H1 (cell line): Measurements from ENCODE around the gene KANSL1L. TPM values are rescaled to one million over a fixed set of nuclear protein-coding genes. Genes with fewer than 3 reads are reported as not detected.

Experiments used
- CTCF ChIA-PET: fragments of 300-600 bp; sonication (Branson Sonifier 250); formaldehyde crosslinking; loops from one replicate; lab custom pipeline; 2021; ENCODE audit not compliant: partially characterized antibody; lab: Charles Lee
- POLR2A ChIA-PET: fragments of 300-600 bp; sonication (Branson Sonifier 250); formaldehyde crosslinking; loops from one replicate; lab custom pipeline; 2021; ENCODE audit warnings: inconsistent platforms; ENCODE audit not compliant: partially characterized antibody; lab: Charles Lee
- DNase-seq, 2 experiments: peaks; one replicate each; pipeline versions ENCODE4 v3.0.0 to v3.0.0-alpha.2; 2010 to 2022; ENCODE audit warnings: low spot score in 2 of 2, low read depth in 1 of 2, mixed read lengths in 1 of 2
- FAIRE-seq: peaks from 2 replicates; lab custom pipeline; 2011; peaks lifted over from hg19 to GRCh38; lab: Jason Lieb, UNC
- H2AFZ ChIP-seq: 2 replicates; pipeline ENCODE4 v1.8.1; 2012; ENCODE audit warnings: low read length, inconsistent platforms
- H2AK5ac ChIP-seq: 2 replicates; pipeline ENCODE4 v1.6.1; 2013; ENCODE audit warnings: low read depth, low read length
- H2BK120ac ChIP-seq: replicated peaks from 2 replicates; pipeline ENCODE3; 2013; ENCODE audit warnings: low read depth, low read length, inconsistent platforms
- H2BK12ac ChIP-seq: 2 replicates; pipeline ENCODE4 v1.6.1; 2013; ENCODE audit warnings: low read depth, low read length
- H2BK15ac ChIP-seq: 2 replicates; pipeline ENCODE4 v1.6.1; 2013; ENCODE audit warnings: low read length
- H2BK20ac ChIP-seq: 2 replicates; pipeline ENCODE4 v1.6.1; 2013; ENCODE audit warnings: low read length
- H2BK5ac ChIP-seq: 2 replicates; pipeline ENCODE4 v1.6.1; 2013; ENCODE audit warnings: low read depth, low read length
- H3K14ac ChIP-seq: 2 replicates; pipeline ENCODE4 v1.6.1; 2013; ENCODE audit warnings: inconsistent platforms; ENCODE audit not compliant: insufficient read length
- H3K18ac ChIP-seq: 2 replicates; pipeline ENCODE4 v1.6.1; 2013; ENCODE audit warnings: low read length; ENCODE audit errors: extremely low read depth
- H3K23ac ChIP-seq: 2 replicates; pipeline ENCODE4 v1.6.1; 2013; ENCODE audit warnings: inconsistent platforms; ENCODE audit not compliant: insufficient read length
- H3K23me2 ChIP-seq: 2 replicates; pipeline ENCODE4 v1.6.1; 2013; ENCODE audit warnings: low read depth, low read length
- H3K27ac ChIP-seq: 2 replicates; pipeline ENCODE4 v1.6.1; 2011; ENCODE audit warnings: low read depth, low read length, inconsistent platforms
- H3K27me3 ChIP-seq, 4 experiments: replicated peaks in 1 of 4; 1 replicate in 1 of 4; 2 replicates in 3 of 4; pipeline versions ENCODE4 v1.6.1 to v1.8.1; 2011 to 2013; ENCODE audit warnings: low read length in 3 of 4, mild to moderate bottlenecking in 3 of 4, inconsistent platforms in 2 of 4, mixed read lengths in 2 of 4, moderate library complexity in 1 of 4; ENCODE audit not compliant: control insufficient read depth in 3 of 4, insufficient read depth in 3 of 4; ENCODE audit errors: extremely low read depth in 1 of 4
- H3K36me3 ChIP-seq, 4 experiments: 2 replicates each; pipeline versions ENCODE4 v1.6.1 to v1.8.1; 2011 to 2013; ENCODE audit warnings: mild to moderate bottlenecking in 4 of 4, low read length in 3 of 4, moderate library complexity in 2 of 4, control low read depth in 1 of 4, inconsistent platforms in 1 of 4; ENCODE audit not compliant: insufficient read depth in 4 of 4, control insufficient read depth in 2 of 4
- H3K4ac ChIP-seq: replicated peaks from 2 replicates; pipeline ENCODE3; 2013; ENCODE audit warnings: low read length, low read depth, mixed read lengths, inconsistent platforms; ENCODE audit not compliant: insufficient read length
- H3K4me1 ChIP-seq, 4 experiments: replicated peaks in 1 of 4; 1 replicate in 1 of 4; 2 replicates in 3 of 4; pipeline versions ENCODE4 v1.6.1 to v1.8.1; 2011 to 2013; ENCODE audit warnings: low read length in 3 of 4, inconsistent platforms in 2 of 4, mixed read lengths in 1 of 4; ENCODE audit not compliant: insufficient read depth in 4 of 4, control insufficient read depth in 3 of 4
- H3K4me2 ChIP-seq, 2 experiments: 2 replicates each; pipeline versions ENCODE4 v1.6.1 to v1.8.1; 2011 to 2013; ENCODE audit warnings: low read depth in 2 of 2, low read length in 2 of 2, control low read depth in 1 of 2, inconsistent platforms in 1 of 2, mild to moderate bottlenecking in 1 of 2; ENCODE audit not compliant: insufficient read depth in 1 of 2
- H3K4me3 ChIP-seq, 4 experiments: fragments of 200-600, 300-600 bp in 1 of 4; sonication (generic), shearing (Covaris generic), sonication (Bioruptor Twin) in 1 of 4; 2 replicates each; pipeline versions ENCODE4 v1.5.1 to v1.8.1; 2011 to 2016; ENCODE audit warnings: low read length in 4 of 4, low read depth in 3 of 4, control low read depth in 2 of 4, inconsistent platforms in 2 of 4, mild to moderate bottlenecking in 2 of 4, mixed read lengths in 1 of 4, moderate library complexity in 1 of 4; ENCODE audit not compliant: insufficient read depth in 2 of 4; ENCODE audit errors: extremely low read depth in 1 of 4
- H3K56ac ChIP-seq: replicated peaks from 2 replicates; pipeline ENCODE3; 2013; ENCODE audit warnings: low read depth, mild to moderate bottlenecking, mixed read lengths, low read length, inconsistent platforms; ENCODE audit not compliant: insufficient read length
- H3K79me1 ChIP-seq: 2 replicates; pipeline ENCODE4 v1.6.1; 2013; ENCODE audit warnings: low read depth, low read length, control low read depth
- H3K79me2 ChIP-seq, 2 experiments: 2 replicates each; pipeline versions ENCODE4 v1.6.1 to v1.8.1; 2012 to 2013; ENCODE audit warnings: low read length in 2 of 2, mild to moderate bottlenecking in 2 of 2, inconsistent platforms in 1 of 2; ENCODE audit not compliant: insufficient read depth in 2 of 2, control insufficient read depth in 1 of 2
- H3K9ac ChIP-seq, 4 experiments: replicated peaks in 1 of 4; 1 replicate in 1 of 4; 2 replicates in 3 of 4; pipeline versions ENCODE4 v1.6.1 to v1.8.1; 2011 to 2013; ENCODE audit warnings: low read depth in 3 of 4, low read length in 3 of 4, control low read depth in 2 of 4, mild to moderate bottlenecking in 2 of 4, moderate library complexity in 2 of 4, inconsistent platforms in 1 of 4; ENCODE audit errors: extremely low read depth in 1 of 4
- H3K9me3 ChIP-seq, 2 experiments: 2 replicates each; pipeline versions ENCODE4 v1.6.1 to v1.8.1; 2012 to 2013; ENCODE audit warnings: mild to moderate bottlenecking in 2 of 2, moderate library complexity in 2 of 2, control low read depth in 1 of 2, inconsistent platforms in 1 of 2, low read depth in 1 of 2, low read length in 1 of 2, mixed read lengths in 1 of 2; ENCODE audit not compliant: insufficient read depth in 2 of 2
- H4K20me1 ChIP-seq, 2 experiments: replicated peaks in 1 of 2; 2 replicates each; pipeline versions ENCODE3 to v1.8.1; 2011 to 2013; ENCODE audit warnings: inconsistent platforms in 2 of 2, low read length in 2 of 2, mild to moderate bottlenecking in 1 of 2; ENCODE audit not compliant: insufficient read depth in 2 of 2, control insufficient read depth in 1 of 2
- H4K5ac ChIP-seq: 2 replicates; pipeline ENCODE4 v1.6.1; 2013; ENCODE audit warnings: low read length, low read depth, mixed read lengths, inconsistent platforms; ENCODE audit not compliant: insufficient read length
- H4K8ac ChIP-seq: 2 replicates; pipeline ENCODE4 v1.8.0; 2013; ENCODE audit warnings: mild to moderate bottlenecking, moderate library complexity, low read length, inconsistent platforms; ENCODE audit not compliant: insufficient read depth; ENCODE audit errors: extremely low read depth
- H4K91ac ChIP-seq: replicated peaks from 2 replicates; pipeline ENCODE3; 2013; ENCODE audit warnings: low read length, mixed read lengths, inconsistent platforms; ENCODE audit not compliant: insufficient read length
- MAFK ChIP-seq: IDR thresholded peaks from 2 replicates; pipeline ENCODE4 v1.6.1; 2012; ENCODE audit warnings: low read depth, mild to moderate bottlenecking, improper control_type of control experiment, low read length
- MAX ChIP-seq: IDR thresholded peaks from 2 replicates; pipeline ENCODE4 v1.6.1; 2012; ENCODE audit warnings: inconsistent platforms
- PHF8 ChIP-seq: fragments of 200-600 bp; sonication (generic); conservative IDR thresholded peaks from 2 replicates; pipeline ENCODE4 v1.7.1; 2012; ENCODE audit warnings: low read depth, mild to moderate bottlenecking, inconsistent platforms, low read length, moderate library complexity
- WGBS, 2 experiments: shearing (Covaris generic) in 1 of 2; methylation state at CpG; one replicate each; pipeline versions ENCODE4 v1.1.6 to v1.1.7; 2013 to 2015; ENCODE audit warnings: low lambda C conversion rate in 2 of 2, mixed read lengths in 2 of 2, inconsistent platforms in 1 of 2, low coverage in 1 of 2, missing lambda C conversion rate in 1 of 2; ENCODE audit not compliant: insufficient replicate concordance in 2 of 2, insufficient coverage in 1 of 2, insufficient read length in 1 of 2; ENCODE audit errors: extremely low coverage in 1 of 2, missing lambda C conversion rate in 1 of 2; 5-methylcytosine and 5-hydroxymethylcytosine counted together
- polyA plus RNA-seq, 7 experiments: library from polyadenylated mRNA; depleted of rRNA in 3 of 7; stranded (reverse) in 5 of 7; unstranded in 2 of 7; fragments of >200 nt in 5 of 7; fragments of 200-250 nt in 2 of 7; gene quantifications; 1 replicate in 5 of 7; 2 replicates in 1 of 7; 4 replicates in 1 of 7; pipeline versions ENCODE4 v1.2.1 to v1.2.3, GENCODE V29; 2011 to 2013; ENCODE audit warnings: missing spikeins in 2 of 7, mixed read lengths in 2 of 7
- total RNA-seq: library from RNA; stranded (reverse); fragmentation: NEBNext Ultra II Directional; extraction: Animal tissue kit (Norgen Biotek cat#: 25700); gene quantifications from 2 replicates; pipeline ENCODE4 v1.2.1, GENCODE V29; 2021

The KANSL1L gene
- total and polyA plus RNA-seq, 2 of the 8 experiments (the other 6 are each of a cell fraction or from before 2014, with no cell fraction given) = 5.4 to 17.2 TPM

GRCh38 chr2:210207929-210208328, 36.7 kb upstream of the KANSL1L start:
- Histone ChIP-seq H4K91ac (no peak overlapping the region), H3K56ac (no peak overlapping the region), H3K9me3 (no peaks in the 10 kb centered on the region), H3K23me2 (no peaks in the 10 kb centered on the region), H2AFZ (no peak overlapping the region), H3K4ac (no peak overlapping the region), H4K20me1 (no peaks in the 10 kb centered on the region), H4K5ac (no peak overlapping the region), H3K14ac (no peak overlapping the region), H2BK20ac (no peak overlapping the region), H3K9ac (no peak overlapping the region), H3K27ac (no peak overlapping the region), H3K79me2 (no peaks in the 10 kb centered on the region), H2BK12ac (no peak overlapping the region), H4K8ac (no peak overlapping the region), H3K4me3 (no peak overlapping the region), H2AK5ac (no peak overlapping the region), H3K36me3 (no peaks in the 10 kb centered on the region), H3K4me1 (no peaks in the 10 kb centered on the region), H2BK5ac (no peak overlapping the region), H2BK120ac (no peak overlapping the region), H3K18ac (no peak overlapping the region), H3K23ac (no peak overlapping the region), H2BK15ac (no peak overlapping the region), H3K79me1 (no peaks in the 10 kb centered on the region), H3K4me2 (no peak overlapping the region), H3K27me3 (no peaks in the 10 kb centered on the region)
- CTCF ChIA-PET = interaction anchor here (1.5 kb wide), 1 partner anchor 9 kb away, joined by 8 read pairs; no protein-coding TSS in a partner anchor
- WGBS, 2 experiments = 88% methylated on average over 1 of the region's 1 CpG; no CpG with 5 or more reads in 1 of the 2 experiments
- FAIRE-seq (no peak), DNase-seq (no peak)
- TF ChIP-seq MAX (no peak), PHF8 (no peak), MAFK (no peak)
- POLR2A ChIA-PET = no interaction called here
